OCI-M2 (cell line): ENCODE data around the gene TMEM178B.
"Not testable (repeated sequence)": the region's sequence is repeated elsewhere in the genome, so short reads cannot be mapped to it uniquely, and the experiment has no call there.

ENCODE experiments used
- DNase-seq: peaks from one replicate; lab custom pipeline; 2025; ENCODE audit not compliant: unreplicated experiment; lab: John Stamatoyannopoulos, UW

Gene TMEM178B

GRCh38 chr7:141181812-141182211 is 107.9 kb downstream of the TMEM178B start:
- no peak for DNase-seq

GRCh38 chr7:141184532-141185190 is 110.8 kb downstream of the TMEM178B start:
- no peak for DNase-seq

DNA sequence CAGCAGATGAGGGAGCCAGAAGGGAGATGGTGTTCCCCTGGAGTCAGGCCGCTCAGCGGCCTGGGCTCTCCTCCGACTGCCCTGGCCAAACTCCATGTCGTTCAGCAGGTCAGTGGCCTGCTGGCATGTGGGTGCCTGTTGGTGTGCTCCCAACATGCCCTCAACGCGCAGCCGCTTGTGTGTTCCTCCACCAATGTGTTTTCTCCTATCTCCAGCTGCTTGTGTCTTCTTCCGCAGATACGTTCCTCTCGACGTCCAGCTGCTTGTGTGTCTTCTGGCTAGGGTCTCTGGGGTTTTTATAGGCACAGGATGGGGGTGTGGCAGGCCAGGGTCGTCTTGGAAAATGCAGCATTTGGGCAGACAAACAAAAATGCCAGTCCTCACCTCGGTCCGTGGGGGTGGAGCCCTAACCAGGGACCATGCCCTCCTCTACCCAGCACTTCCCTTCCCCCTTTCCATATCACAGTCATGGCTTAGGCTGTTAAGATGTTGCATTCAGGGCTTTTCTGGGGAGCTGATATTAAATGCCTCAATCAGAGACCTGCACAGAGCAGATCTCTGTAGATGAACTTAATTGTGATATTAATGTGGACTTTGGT is 111.6 kb downstream of the TMEM178B start:
- no peak for DNase-seq

- DNase-seq, result no peak
These were observed 115.4 kb downstream of the TMEM178B start for GRCh38 chr7:141189231-141189630.

GRCh38 chr7:141190495-141190894 is 116.6 kb downstream of the TMEM178B start:
- DNase-seq, result no peak

DNA sequence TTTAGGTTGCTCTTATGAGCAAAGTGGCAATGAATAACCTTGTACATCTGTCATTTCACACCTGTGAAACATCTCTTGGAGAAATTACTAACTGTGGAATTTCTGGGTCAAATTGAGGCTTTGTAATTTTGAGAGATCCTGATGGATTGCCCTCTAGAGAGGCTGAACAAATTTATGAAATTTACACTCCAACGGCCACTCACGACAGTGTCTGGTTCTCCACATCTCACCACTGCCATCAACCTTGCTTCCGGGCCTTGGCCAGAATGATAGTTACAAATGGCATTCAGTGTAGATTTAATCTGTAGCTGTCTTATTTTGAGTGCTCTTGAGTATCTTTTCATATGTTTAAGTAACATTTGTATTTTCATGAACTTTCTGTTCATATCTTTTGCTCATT is 117.4 kb downstream of the TMEM178B start:
- DNase-seq, result no peak

GRCh38 chr7:141193066-141193465 is 119.2 kb downstream of the TMEM178B start:
- DNase-seq, result no peak

DNA sequence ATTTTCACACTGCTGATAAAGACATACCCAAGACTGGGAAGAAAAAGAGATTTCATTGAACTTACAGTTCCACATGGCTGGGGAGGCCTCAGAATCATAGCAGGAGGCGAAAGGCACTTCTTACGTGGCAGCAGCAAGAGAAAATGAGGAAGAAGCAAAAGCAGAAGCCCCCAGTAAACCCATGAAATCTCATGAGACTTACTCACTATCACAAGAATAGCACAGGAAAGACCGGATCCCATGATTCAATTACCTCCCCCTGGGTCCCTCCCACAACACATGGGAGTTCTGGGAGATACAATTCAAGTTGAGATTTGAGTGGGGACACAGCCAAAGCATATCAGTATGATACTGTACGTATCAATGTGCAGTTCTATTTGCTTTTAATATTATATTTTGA is 121.9 kb downstream of the TMEM178B start:
- DNase-seq, result not testable (repeated sequence)

GRCh38 chr7:141198194-141198958 is 124.5 kb downstream of the TMEM178B start:
- no peak for DNase-seq

DNA sequence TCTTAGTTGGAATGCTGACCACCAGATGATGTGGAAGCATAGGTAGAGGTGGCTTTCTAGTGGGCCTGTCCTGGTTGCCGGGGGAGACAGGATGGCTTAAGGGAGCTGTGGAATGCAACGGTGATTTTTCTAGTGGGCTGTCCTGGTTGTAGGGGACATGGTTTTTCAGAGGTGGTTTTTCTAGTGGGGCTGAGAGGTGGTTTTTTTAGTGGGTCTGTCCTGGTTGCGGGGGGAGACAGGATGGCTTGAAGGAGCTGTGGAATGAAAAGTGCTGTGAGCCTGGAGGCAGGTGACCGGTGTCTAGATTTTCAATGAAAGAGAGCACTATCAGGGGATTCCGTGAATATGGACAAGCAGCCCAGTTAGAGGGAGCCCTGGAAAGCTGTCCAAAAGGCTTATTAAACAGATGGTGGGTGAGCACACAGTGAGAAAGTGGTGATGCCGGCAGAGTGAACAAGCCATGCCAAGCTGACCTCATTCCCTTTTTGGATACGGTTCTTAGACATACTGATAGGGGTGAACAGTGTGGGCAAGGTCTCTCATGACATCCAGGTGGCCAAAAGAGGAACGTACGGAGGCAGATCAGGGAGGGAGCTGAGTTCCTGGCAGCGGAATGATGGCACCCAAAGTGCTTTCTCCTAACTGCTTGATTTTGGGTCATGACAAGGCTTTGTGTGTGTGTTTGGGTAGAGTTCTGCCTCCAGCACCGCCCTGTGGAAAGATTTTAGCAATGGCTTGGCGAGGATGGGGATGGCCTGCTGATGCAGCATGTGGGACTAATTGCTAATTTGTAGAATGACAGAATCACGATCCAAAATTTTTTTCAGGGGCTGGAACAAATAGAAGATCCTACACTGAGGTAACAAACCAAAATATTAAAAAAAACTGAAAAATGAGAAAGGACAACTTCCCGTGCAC is 126.6 kb downstream of the TMEM178B start:
- DNase-seq, result no peak

GRCh38 chr7:141201145-141201885 is 127.5 kb downstream of the TMEM178B start:
- no peak for DNase-seq

DNA sequence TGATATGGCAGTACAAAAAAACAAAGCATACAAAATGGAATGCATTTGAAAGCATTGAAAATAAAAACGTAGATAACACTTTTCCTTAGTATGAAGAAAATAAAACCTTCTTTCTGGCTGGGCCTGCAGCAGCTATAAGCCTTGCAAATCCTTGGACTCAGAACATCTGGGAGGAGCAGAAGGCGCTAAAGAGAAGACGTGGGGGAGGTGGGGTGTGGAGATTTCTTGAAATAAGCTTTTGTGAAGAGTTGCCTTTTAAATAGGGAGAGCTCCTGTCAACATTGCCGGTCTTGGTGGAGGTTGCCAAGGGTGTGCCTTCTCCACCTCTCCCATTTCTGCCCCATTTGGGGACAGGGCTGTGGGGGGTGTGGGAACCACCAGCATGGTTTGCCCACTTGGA is 128.7 kb downstream of the TMEM178B start:
- no peak for DNase-seq

DNA sequence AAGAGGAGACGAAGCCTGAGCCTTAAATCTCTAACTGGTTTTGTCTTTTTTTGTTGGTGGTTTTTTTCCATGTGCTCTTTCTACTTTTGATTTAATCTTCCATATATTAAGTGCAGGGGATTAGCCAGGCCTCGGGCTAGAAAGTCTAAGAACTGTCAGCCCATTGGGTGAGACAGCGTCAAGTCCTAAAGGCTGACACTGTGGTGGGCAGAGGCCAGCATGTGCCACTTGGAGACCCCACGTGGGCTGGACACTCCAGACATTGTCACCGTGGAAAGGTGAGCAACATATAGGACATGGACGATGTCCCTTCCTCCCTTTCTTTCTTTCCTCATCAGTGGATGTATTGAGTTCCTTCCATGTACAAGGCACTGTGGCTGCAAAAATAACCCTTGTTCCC is 129.3 kb downstream of the TMEM178B start:
- no peak for DNase-seq

DNA sequence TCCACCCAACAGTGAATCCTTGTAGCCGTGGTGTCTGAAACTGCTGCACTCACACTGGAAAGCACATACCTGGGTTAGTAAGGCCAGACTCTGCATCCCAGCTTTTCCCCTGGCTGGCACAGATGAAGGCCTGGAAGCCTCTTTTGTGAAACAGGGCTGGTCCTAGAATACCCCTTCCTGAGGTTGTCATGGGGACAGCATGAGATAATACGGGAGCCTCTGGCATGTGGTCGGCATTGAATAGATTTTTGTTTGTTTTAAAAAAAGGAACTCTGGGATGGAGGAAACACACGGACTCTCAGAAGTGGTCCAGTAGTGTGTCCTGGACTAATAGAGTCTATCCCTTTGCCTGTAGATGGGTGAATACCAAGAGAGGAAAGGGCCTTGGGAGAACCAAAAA is 129.7 kb downstream of the TMEM178B start:
- DNase-seq, result no peak

- no peak for DNase-seq
These were observed 133.8 kb downstream of the TMEM178B start for GRCh38 chr7:141207661-141208060.

- DNase-seq, result no peak
These were observed 134.7 kb downstream of the TMEM178B start for GRCh38 chr7:141208539-141208938.

GRCh38 chr7:141209454-141209853 is 135.6 kb downstream of the TMEM178B start:
- no peak for DNase-seq

GRCh38 chr7:141210862-141211261 is 137.0 kb downstream of the TMEM178B start:
- no peak for DNase-seq

- no peak for DNase-seq
These were observed 139.4 kb downstream of the TMEM178B start for GRCh38 chr7:141213226-141213625.

DNA sequence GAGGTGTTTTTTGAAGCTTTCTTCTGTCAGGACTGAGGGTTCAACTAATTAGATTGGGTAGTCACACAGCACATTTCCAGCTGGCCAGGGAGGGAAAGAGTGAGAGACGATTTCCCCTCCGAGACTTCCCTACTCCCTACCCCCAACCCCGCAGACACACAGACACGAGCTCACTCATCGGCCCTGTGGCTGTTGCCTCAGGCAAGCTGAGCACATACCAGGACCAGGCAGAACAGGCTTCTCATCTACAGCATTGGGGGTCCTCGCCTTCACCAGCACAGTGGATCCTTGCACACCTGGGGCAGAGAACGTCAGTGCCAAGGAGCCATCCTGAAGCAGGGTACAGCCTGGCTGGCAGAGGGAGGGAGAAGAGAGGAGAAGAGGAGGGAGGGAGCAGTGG is 144.1 kb downstream of the TMEM178B start:
- DNase-seq, result no peak

DNA sequence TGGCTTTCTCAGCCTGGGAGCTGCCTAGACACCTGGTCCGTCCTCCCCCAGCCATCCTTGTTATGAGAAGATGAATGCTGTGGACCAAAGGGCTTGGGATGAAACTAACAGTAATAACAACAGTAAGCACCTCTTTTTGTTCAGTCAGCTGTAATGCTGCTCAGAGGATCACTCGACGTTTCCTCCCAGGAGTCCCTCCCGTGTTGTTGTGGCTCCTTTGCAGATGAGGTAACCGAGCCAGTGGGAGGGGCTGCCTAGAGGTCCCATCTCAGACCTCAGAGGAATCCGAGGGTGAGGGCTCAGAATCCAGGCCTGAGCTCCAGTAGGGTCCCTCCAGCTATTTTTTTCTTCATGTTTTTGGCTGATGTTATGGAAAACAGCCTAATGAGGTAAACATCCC is 145.1 kb downstream of the TMEM178B start:
- no peak for DNase-seq
